ENCODE results near the gene PBX4.

Gene PBX4

DNA sequence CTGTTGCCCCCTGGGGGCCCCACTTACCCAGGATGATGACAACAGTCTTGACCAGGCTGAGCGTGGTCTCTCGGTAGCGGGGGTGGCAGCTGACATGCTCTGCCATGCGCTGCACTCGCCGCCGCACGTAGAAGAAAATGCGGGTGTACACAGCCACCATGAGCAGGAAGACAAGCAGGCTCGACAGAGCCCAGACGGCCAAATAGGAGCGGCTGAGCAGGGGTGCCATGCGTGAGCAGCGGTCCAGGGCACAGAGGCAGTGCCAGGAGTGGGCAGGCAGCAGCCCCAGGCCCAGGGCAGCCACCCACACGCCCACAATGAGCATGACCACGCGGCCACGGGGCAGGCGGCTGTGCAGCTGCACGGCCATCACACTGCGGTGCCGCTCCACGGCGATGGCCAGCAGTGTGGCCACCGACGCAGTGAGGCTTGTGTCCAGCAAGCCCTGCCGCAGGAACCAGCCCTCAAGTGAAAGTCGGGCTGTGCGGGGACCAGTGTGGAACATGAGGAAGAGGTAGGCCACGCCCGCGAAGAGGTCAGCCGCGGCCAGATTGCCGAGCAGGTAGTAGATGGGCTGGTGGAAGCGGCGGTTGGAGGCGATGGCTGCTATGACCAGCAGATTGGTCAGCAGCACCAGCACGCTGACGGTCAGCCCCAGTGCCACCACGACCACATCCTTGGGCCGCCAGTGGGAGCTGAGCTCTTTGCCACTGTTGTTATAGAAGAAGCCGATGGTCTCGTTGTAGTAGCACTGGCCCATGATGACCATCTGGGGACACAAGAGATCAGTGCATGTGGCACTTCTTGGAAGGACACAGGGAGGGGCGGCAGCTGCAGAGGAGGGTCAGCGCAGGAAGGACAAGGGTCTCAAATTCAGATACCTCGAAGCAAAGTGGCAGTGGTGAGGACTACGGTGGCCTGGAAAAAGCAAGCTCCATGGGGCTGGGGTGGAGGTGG, 8.3 kb upstream of the PBX4 start:
- no peak overlapping the region for H3K27ac ChIP-seq
- TF ChIP-seq, protein P1, sequence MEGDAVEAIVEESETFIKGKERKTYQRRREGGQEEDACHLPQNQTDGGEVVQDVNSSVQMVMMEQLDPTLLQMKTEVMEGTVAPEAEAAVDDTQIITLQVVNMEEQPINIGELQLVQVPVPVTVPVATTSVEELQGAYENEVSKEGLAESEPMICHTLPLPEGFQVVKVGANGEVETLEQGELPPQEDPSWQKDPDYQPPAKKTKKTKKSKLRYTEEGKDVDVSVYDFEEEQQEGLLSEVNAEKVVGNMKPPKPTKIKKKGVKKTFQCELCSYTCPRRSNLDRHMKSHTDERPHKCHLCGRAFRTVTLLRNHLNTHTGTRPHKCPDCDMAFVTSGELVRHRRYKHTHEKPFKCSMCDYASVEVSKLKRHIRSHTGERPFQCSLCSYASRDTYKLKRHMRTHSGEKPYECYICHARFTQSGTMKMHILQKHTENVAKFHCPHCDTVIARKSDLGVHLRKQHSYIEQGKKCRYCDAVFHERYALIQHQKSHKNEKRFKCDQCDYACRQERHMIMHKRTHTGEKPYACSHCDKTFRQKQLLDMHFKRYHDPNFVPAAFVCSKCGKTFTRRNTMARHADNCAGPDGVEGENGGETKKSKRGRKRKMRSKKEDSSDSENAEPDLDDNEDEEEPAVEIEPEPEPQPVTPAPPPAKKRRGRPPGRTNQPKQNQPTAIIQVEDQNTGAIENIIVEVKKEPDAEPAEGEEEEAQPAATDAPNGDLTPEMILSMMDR (IDR thresholded peaks at IDR 0.05), result no peak
- no peak for TF ChIP-seq ZFX (IDR thresholded peaks at IDR 0.05; ENCODE audit: borderline replicate concordance)

DNA sequence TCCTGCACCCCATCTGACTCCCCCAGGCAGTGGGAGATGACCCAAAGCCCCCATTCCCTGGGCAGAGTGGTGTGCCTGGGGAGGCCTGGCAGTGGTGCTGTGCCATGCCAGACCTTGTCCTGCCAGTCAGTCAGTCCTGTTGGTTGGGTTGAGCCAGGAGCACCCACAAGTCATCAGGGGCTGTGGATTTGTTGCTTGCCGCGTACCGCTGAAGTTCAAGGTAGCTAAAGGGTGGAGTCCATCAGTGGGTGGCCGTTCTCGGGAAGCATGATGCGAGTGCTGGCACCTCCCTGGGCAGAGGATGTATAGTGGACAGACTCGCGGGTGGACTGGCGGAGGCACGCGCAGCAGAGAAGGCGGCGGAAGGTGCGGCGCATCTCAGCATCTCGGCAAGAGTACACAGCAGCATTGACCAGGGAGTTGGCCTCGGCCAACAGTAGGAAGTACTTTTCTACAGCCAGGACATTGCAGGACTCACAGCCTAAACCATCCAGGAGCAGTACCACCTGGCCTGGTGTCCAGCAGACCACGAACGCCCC, 5.6 kb upstream of the PBX4 start:
- H3K27ac ChIP-seq, result no peak overlapping the region
- TF ChIP-seq ZFX (IDR thresholded peaks at IDR 0.05; ENCODE audit: borderline replicate concordance), result no peak
- TF ChIP-seq, protein P1 (IDR thresholded peaks at IDR 0.05), result no peak

DNA sequence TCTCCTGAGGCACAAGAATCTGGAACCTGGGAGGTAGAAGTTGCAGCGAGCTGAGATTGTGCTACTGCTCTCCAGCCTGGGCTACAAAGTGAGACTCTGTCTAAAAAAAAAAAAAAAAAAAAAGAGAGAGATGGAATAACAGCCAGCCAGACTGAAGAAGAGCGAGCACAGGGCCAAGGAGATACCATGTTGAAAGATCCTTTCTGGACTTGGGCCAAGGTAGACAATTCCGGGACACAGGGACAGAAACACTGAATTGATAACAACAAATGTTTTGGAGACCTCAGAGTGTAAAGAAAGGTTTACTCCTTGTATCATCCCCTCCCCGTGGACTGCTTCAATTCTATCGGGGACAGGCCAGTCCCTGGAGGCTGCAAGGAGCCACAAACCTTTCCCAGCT, 4.9 kb upstream of the PBX4 start:
- no peak for TF ChIP-seq ZFX (IDR thresholded peaks at IDR 0.05; ENCODE audit: borderline replicate concordance)
- TF ChIP-seq, protein P1 (IDR thresholded peaks at IDR 0.05), result no peak
- no peak overlapping the region for H3K27ac ChIP-seq

DNA sequence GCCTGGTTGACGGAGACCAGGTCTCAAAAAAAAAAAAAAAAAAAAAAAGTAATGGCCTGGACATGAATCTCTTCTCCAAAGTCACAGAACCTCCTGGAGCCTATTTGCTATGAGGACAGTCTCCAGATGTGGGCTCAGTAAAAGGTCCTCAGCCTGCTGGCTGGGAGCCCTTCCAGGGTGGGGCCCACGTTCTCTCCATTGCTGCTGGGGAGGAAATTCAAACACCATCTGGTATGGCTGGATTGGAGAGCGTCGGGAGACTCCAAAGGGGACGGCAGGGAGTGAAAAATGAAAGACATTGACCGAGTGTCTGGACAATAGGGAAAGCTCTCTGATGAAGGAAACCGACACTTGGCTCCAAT, 1.3 kb upstream of the PBX4 start:
- no peak overlapping the region for H3K27ac ChIP-seq
- TF ChIP-seq, protein P1 (IDR thresholded peaks at IDR 0.05), result no peak
- no peak for TF ChIP-seq ZFX (IDR thresholded peaks at IDR 0.05; ENCODE audit: borderline replicate concordance)

DNA sequence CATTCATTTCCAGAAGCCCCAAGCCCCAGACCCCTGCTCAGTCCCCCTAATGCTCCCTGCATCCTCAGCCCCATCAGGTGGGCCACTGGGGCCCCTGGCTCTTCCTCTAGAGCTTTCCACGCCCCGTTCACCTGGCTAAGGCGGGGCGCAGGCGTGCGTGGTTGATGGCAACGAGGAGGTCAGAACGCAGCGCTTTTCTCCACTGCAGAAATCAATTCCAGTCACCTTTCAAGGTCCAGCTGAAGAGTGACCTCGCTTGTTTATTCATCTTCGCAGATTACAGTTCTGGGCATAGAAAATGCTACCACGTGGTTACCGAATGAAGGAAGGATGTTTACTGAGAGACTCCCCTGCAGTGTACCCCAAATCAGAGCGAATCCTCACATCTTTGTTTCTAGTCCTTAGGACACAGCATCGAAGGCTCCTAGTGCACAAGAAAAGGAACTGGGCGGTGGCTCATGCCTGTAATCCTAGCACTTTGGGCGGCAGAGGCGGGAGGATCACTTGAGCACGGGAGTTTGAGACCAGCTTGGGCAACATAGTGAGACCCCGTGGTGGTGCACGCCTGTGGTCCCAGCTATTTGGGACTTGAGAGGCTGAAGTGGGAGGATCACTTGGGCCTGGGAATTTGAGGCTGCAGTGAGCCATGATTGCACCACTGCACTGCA, 828 bp upstream of the PBX4 start:
- TF ChIP-seq ZFX (IDR thresholded peaks at IDR 0.05; ENCODE audit: borderline replicate concordance), result no peak
- TF ChIP-seq, protein P1 (IDR thresholded peaks at IDR 0.05), result no peak
- no peak overlapping the region for H3K27ac ChIP-seq

DNA sequence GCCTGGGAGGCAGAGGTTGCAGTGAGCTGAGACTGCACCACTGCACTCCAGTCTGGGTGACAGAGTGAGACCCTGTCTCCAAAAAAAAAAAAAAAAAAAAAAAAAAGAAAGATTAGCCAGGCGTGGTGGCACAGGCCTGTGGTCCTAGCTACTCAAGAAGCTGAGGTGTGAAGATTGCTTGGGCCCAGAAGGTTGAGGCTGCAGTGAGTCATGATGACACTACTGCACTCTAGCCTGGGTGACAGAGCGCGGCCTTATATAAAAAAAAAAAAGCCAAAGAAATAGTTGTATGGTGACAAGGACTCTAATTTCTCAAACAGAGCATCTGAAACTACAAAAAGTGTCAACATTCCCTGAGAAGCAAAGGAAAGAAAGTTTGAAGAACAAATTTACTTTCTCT, 3.4 kb downstream of the PBX4 start:
- no peak overlapping the region for H3K27ac ChIP-seq
- no peak for TF ChIP-seq ZFX (IDR thresholded peaks at IDR 0.05; ENCODE audit: borderline replicate concordance)
- TF ChIP-seq, protein P1 (IDR thresholded peaks at IDR 0.05), result no peak

DNA sequence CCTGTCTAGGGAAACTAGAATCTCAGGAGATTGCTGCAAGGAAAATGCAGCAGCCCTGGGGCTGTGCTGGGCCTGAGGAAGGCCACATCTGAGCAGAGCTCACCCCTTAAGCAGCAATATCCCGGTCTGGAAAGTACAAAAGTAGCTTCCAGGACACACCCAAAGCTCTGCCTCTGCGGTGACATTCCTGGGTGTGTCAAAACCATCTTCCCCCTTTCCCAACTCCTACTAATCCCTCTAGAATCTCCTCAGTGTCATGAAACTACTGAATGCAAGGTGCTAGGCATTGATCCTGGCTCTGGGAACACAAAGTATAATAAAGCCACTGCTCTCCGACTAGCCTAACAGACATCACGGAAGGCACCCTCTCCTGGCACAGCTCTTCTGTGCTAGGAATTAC, 5.0 kb downstream of the PBX4 start:
- TF ChIP-seq, protein P1 (IDR thresholded peaks at IDR 0.05), result no peak
- TF ChIP-seq ZFX (IDR thresholded peaks at IDR 0.05; ENCODE audit: borderline replicate concordance), result no peak
- H3K27ac ChIP-seq, result no peak overlapping the region
